RWPE2 (cell line): ENCODE results near the gene ZNF219.

Experiments
- ATAC-seq: fragments of 200-7000 bp; cut with Tn5 transposase; 3 replicates; pipeline ENCODE4 v1.9.1; 2021; ENCODE audit warnings: low read depth
- DNase-seq: peaks from one replicate; pipeline ENCODE4 v3.0.0-alpha.2; 2020; ENCODE audit warnings: low spot score
- H3K27ac ChIP-seq: fragments of 450-650 bp; 2 replicates; pipeline ENCODE4 v1.5.1; 2017; ENCODE audit warnings: mild to moderate bottlenecking; ENCODE audit not compliant: poor library complexity, severe bottlenecking
- H3K27me3 ChIP-seq: fragments of 250-450 bp; sonication (Bioruptor Pico); 2 replicates; pipeline ENCODE4 v1.5.1; 2021; ENCODE audit warnings: mild to moderate bottlenecking, moderate library complexity; ENCODE audit not compliant: insufficient read depth, poor library complexity, severe bottlenecking
- H3K36me3 ChIP-seq: fragments of 250-450 bp; sonication (Bioruptor Pico); 2 replicates; pipeline ENCODE4 v1.5.1; 2020; ENCODE audit warnings: low read depth, mild to moderate bottlenecking, moderate library complexity
- H3K4me1 ChIP-seq: fragments of 250-450 bp; sonication (Bioruptor Pico); 2 replicates; pipeline ENCODE4 v1.5.1; 2021; ENCODE audit warnings: mild to moderate bottlenecking, moderate library complexity; ENCODE audit not compliant: insufficient read depth, poor library complexity, severe bottlenecking
- H3K4me3 ChIP-seq: fragments of 250-450 bp; sonication (Bioruptor Pico); 2 replicates; pipeline ENCODE4 v1.5.1; 2021; ENCODE audit warnings: mild to moderate bottlenecking, moderate library complexity; ENCODE audit not compliant: severe bottlenecking
- H3K9me3 ChIP-seq: fragments of 250-450 bp; sonication (Bioruptor Pico); 2 replicates; pipeline ENCODE4 v1.5.1; 2021; ENCODE audit warnings: mild to moderate bottlenecking, moderate library complexity; ENCODE audit not compliant: severe bottlenecking
- TF ChIP-seq, protein P1 (sequence below): fragments of 450-650 bp; IDR thresholded peaks from one replicate; pipeline ENCODE4 v1.5.1; 2017; ENCODE audit warnings: mild to moderate bottlenecking, moderate library complexity; ENCODE audit not compliant: poor library complexity, severe bottlenecking

ZNF219 gene

DNA sequence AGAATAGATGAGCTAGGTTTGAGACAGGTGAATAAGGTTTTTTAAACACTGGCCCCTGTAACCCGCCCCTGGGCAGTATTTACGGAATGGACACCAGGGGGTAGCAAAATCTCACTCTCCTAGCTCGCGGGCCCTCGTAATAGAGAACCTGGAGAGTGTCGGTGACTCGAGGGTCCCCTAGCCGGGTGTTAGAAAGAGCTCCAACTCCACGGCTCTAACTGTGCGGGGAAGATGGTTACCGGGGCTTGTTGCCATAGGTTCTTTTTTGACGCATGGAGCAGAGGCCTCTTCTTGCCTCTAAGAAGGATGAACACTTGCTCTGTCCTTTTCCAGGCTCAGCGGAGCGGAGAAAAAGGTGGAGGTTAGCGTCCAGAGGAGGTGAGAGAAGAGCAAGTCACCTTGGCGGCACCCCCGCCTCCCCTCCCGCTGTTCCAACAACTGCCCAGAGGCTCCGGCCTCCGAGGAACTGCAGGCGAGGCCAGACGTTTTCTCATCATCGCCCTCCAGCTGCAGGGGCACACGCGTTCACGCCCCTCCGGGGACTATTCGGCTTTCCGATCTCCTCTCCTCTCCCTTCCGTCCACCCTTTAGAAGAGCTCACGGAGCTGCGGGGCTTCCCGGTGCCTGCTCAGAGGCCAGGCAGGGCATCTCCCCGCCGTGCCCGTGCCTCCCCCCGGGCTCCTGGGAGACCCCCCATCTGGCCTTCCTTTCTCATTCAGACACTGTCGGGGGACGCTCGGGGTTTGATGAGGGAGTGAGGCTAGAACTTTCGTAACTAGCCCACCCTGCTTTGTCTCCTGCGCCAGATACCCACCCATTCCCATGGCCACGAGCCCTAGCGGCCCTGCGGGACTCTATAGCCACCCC lies 29.7 kb downstream of the ZNF219 start:
- Histone ChIP-seq H3K4me1 (peaks cover 6% of the 10 kb centered on the region), H3K4me3 (peak overlapping the region; percentile 64), H3K27ac (no peak overlapping the region), H3K27me3 (peaks cover 12% of the 10 kb centered on the region), H3K9me3 (no peaks in the 10 kb centered on the region), H3K36me3 (peaks cover 5% of the 10 kb centered on the region)
- DNase-seq (no peak), ATAC-seq (peak; percentile 34)
- TF ChIP-seq, protein P1, sequence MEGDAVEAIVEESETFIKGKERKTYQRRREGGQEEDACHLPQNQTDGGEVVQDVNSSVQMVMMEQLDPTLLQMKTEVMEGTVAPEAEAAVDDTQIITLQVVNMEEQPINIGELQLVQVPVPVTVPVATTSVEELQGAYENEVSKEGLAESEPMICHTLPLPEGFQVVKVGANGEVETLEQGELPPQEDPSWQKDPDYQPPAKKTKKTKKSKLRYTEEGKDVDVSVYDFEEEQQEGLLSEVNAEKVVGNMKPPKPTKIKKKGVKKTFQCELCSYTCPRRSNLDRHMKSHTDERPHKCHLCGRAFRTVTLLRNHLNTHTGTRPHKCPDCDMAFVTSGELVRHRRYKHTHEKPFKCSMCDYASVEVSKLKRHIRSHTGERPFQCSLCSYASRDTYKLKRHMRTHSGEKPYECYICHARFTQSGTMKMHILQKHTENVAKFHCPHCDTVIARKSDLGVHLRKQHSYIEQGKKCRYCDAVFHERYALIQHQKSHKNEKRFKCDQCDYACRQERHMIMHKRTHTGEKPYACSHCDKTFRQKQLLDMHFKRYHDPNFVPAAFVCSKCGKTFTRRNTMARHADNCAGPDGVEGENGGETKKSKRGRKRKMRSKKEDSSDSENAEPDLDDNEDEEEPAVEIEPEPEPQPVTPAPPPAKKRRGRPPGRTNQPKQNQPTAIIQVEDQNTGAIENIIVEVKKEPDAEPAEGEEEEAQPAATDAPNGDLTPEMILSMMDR = peak; percentile 85

DNA sequence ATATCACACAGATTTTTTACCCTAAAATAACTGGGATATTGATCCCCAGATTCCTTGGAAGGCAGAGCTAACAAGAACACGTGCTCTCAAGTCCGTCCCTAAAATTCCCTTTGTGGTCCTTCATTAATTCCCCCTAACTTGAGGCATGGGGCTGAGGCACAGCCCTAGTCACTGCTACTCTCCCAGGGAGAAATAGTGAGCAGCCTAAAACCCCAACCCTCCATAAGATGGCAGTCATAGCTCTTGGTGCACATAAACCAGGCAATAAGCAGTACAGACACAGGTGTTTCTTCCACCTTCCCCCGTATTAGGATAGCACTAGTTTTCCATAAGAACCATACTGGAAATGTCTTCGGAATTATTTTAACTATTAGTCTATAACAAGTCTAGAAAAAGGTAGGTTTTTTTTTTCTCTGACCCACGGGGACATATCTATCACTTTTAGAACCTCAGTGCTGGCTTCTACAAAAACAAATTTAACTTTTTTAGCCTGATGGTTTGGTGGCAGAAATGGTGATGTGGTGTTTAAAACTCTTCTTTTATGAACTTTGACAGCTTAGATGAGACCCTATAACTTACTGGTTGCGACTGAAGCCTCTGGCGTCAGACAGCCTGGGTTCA lies 31.5 kb downstream of the ZNF219 start:
- no peak for DNase-seq
- H3K4me3 ChIP-seq = no peak overlapping the region
- no peaks in the 10 kb centered on the region for H3K36me3 ChIP-seq
- TF ChIP-seq, protein P1 = peak; percentile 43
- no peak for ATAC-seq
- peaks cover 12% of the 10 kb centered on the region for H3K27me3 ChIP-seq
- peaks cover 6% of the 10 kb centered on the region for H3K4me1 ChIP-seq
- H3K9me3 ChIP-seq = no peaks in the 10 kb centered on the region
- H3K27ac ChIP-seq = no peak overlapping the region

- Histone ChIP-seq H3K27me3 (no peaks in the 10 kb centered on the region), H3K36me3 (no peaks in the 10 kb centered on the region), H3K27ac (no peak overlapping the region), H3K9me3 (no peaks in the 10 kb centered on the region), H3K4me1 (no peaks in the 10 kb centered on the region), H3K4me3 (no peak overlapping the region)
- peak; percentile 37; the same call in 1 of the 3 replicates for ATAC-seq
- DNase-seq = no peak
- TF ChIP-seq, protein P1 = no peak
Measured at GRCh38 chr14:21063479-21063878, 35.0 kb downstream of the ZNF219 start.

GRCh38 chr14:21061347-21061668 lies 37.1 kb downstream of the ZNF219 start:
- H3K4me1 ChIP-seq = no peaks in the 10 kb centered on the region
- TF ChIP-seq, protein P1 = no peak
- H3K4me3 ChIP-seq = no peak overlapping the region
- H3K27ac ChIP-seq = no peak overlapping the region
- H3K9me3 ChIP-seq = no peaks in the 10 kb centered on the region
- no peak for ATAC-seq
- DNase-seq = no peak
- H3K27me3 ChIP-seq = no peaks in the 10 kb centered on the region
- H3K36me3 ChIP-seq = no peaks in the 10 kb centered on the region
